ENCODE data around the gene CLEC2L. TPM values are rescaled to one million over a fixed set of nuclear protein-coding genes. Genes with fewer than 3 reads are reported as not detected.

The CLEC2L gene
- total RNA-seq: not detected

DNA sequence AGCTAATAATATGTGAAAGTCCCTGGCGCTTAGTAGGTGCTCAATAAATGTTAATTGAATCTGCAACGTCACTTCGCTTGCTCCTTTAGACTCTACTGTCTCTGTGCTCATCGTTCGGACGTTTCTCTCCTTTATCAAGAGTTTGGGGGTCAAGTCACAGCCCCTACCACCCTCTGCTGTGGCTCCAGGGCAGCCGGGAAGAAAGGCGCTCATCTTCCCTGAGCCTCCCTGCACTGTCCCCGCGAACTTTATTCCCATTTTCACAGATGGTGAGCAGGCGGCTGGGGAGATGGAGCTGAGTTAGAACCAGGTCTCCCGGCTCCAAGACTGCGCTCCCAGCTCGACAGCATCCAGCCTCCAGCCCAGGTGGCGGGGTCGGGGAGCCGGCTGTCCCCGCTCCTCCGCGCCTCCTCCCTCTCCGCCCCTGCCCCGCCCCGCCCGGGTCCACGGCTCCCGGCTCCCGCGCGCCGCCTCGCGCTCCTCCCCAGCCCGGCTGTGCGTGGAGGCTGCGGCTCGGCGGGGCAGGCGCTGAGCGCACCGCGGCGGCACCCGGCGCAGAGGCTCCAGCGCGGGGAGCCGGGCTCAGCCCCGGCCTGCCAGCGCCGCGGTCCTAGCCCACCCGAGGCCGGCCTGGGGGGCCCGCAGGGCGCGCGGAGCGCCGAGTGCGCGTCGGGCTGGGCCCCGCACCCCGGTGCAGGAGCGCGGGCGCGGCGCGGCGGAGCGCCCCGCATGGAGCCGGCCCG is at the start of gene CLEC2L:
CLEC2L (plus strand) TSS at position 487 of the 743 bp plus-strand sequence; CDS start at position 730, 243 bp downstream.
- Histone ChIP-seq H3K9me3 (no peaks in the 10 kb centered on the region), H3K4me3 (peak within 1 kb of the TSS in 3 of 4 donors; percentile 10 to 33 (median 22)), H3K27ac (no peak within 1 kb of the TSS), H3K4me1 (peaks cover 4 to 16% (median 5%) of the 10 kb centered on the region in 4 donors), H3K27me3 (peaks cover 0 to 24% (median 9%) of the 10 kb centered on the region in 4 donors), H3K36me3 (no peaks in the 10 kb centered on the region)
- TF ChIP-seq POLR2A (IDR thresholded peaks at IDR 0.05): no peak
- TF ChIP-seq EP300 (IDR thresholded peaks at IDR 0.05): no peak
- TF ChIP-seq CTCF (IDR thresholded peaks at IDR 0.05): no peak
- TF ChIP-seq POLR2AphosphoS5 (IDR thresholded peaks at IDR 0.05): no peak
- peak in 1 of 2 donors; percentile 84 for DNase-seq
- WGBS, 2 donors: 9 to 11% methylated on average over 10 to 17 of the region's 75 CpGs
- peak in 1 of 2 donors; percentile 55 for ATAC-seq (ENCODE audit: low FRiP score in 2 of 2)

DNA sequence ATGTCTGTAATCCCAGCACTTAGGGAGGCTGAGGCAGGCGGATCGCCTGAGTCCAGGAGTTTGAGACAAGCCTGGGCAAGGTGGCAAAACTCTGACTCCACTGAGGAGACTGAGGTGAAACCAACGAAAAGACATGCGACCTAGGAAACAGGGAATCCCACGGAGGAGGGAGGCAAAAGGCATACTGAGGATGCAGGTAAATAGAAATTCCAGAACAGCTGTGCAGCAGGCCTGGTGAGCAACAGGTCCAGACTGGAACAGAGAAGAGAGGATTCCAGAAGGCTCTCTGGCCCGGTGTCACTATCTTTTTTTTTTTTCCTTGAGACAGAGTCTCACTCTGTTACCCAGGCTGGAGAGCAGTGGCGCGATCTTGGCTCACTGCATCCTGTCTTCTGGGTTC is 47.3 kb upstream of the CLEC2L start:
- H3K4me3 ChIP-seq: no peak overlapping the region

GRCh38 chr7:139476891-139477290 is 46.6 kb upstream of the CLEC2L start:
- 76 to 78% methylated on average over 6 of the region's 6 CpGs for WGBS, 2 donors
- Histone ChIP-seq H3K4me3 (no peak overlapping the region), H3K27ac (no peak overlapping the region), H3K9me3 (peaks cover 0 to 8% (median 2%) of the 10 kb centered on the region in 4 donors), H3K27me3 (peaks cover 0 to 2% (median 0%) of the 10 kb centered on the region in 4 donors), H3K4me1 (no peaks in the 10 kb centered on the region), H3K36me3 (no peaks in the 10 kb centered on the region)
- ATAC-seq (ENCODE audit: low FRiP score in 2 of 2): no peak
- TF ChIP-seq CTCF (IDR thresholded peaks at IDR 0.05): no peak
- DNase-seq: no peak

More for the DNA sequence above, 47.3 kb upstream of the CLEC2L start:
- no peaks in the 10 kb centered on the region for H3K4me1 ChIP-seq
- no peak for DNase-seq
- TF ChIP-seq POLR2AphosphoS5 (IDR thresholded peaks at IDR 0.05) (no peak), EP300 (IDR thresholded peaks at IDR 0.05) (no peak), CTCF (IDR thresholded peaks at IDR 0.05) (no peak), POLR2A (IDR thresholded peaks at IDR 0.05) (no peak)
- no peak for ATAC-seq (ENCODE audit: low FRiP score in 2 of 2)
- WGBS, 2 donors: 92 to 93% methylated on average over 8 of the region's 8 CpGs
- H3K27ac ChIP-seq: no peak overlapping the region
- peaks cover 0 to 8% (median 2%) of the 10 kb centered on the region in 4 donors for H3K9me3 ChIP-seq
- no peaks in the 10 kb centered on the region for H3K27me3 ChIP-seq
- no peaks in the 10 kb centered on the region for H3K36me3 ChIP-seq

GRCh38 chr7:139479620-139480019 is 43.9 kb upstream of the CLEC2L start:
- Histone ChIP-seq H3K27me3 (peaks cover 0 to 22% (median 12%) of the 10 kb centered on the region in 4 donors), H3K9me3 (no peaks in the 10 kb centered on the region), H3K4me1 (peaks cover 10 to 21% (median 15%) of the 10 kb centered on the region in 4 donors), H3K27ac (no peak overlapping the region), H3K36me3 (no peaks in the 10 kb centered on the region), H3K4me3 (no peak overlapping the region)
- WGBS, 2 donors: 62 to 83% methylated on average over 3 to 4 of the region's 4 CpGs
- TF ChIP-seq POLR2A (IDR thresholded peaks at IDR 0.05): no peak
- TF ChIP-seq CTCF (IDR thresholded peaks at IDR 0.05): no peak
- TF ChIP-seq POLR2AphosphoS5 (IDR thresholded peaks at IDR 0.05): no peak
- TF ChIP-seq EP300 (IDR thresholded peaks at IDR 0.05): no peak
- no peak for DNase-seq
- ATAC-seq (ENCODE audit: low FRiP score in 2 of 2): no peak

GRCh38 chr7:139481364-139481763 is 42.1 kb upstream of the CLEC2L start:
- Histone ChIP-seq H3K27me3 (peaks cover 0 to 22% (median 12%) of the 10 kb centered on the region in 4 donors), H3K27ac (no peak overlapping the region)
- no peak for TF ChIP-seq POLR2AphosphoS5 (IDR thresholded peaks at IDR 0.05)
- no peak for TF ChIP-seq POLR2A (IDR thresholded peaks at IDR 0.05)
- TF ChIP-seq EP300 (IDR thresholded peaks at IDR 0.05): no peak
- TF ChIP-seq CTCF (IDR thresholded peaks at IDR 0.05): no peak

More at GRCh38 chr7:139481364-139481763, 42.1 kb upstream of the CLEC2L start:
- H3K9me3 ChIP-seq: no peaks in the 10 kb centered on the region
- WGBS, 2 donors: 82 to 90% methylated on average over 4 of the region's 4 CpGs
- no peak for ATAC-seq (ENCODE audit: low FRiP score in 2 of 2)
- no peak for DNase-seq
- no peaks in the 10 kb centered on the region for H3K36me3 ChIP-seq
- H3K4me1 ChIP-seq: peaks cover 10 to 21% (median 15%) of the 10 kb centered on the region in 4 donors
- H3K4me3 ChIP-seq: no peak overlapping the region
